Fibroblast of mammary gland (primary cell): ENCODE data around the gene PRODH2.

Source experiments
- DNase-seq: peaks from one replicate; pipeline ENCODE4 v3.0.0-alpha.2; 2010; ENCODE audit warnings: low read depth
- H3K4me3 ChIP-seq: 2 replicates; pipeline ENCODE4 v1.5.1; 2011; ENCODE audit warnings: low read depth, mild to moderate bottlenecking, low read length, moderate library complexity; ENCODE audit not compliant: control insufficient read depth
- TF ChIP-seq, protein P1 (sequence below): conservative IDR thresholded peaks from 2 replicates; pipeline ENCODE4 v1.5.1; 2011; ENCODE audit warnings: low read depth, low read length, inconsistent platforms; ENCODE audit not compliant: control insufficient read depth, insufficient read depth

PRODH2 gene

DNA sequence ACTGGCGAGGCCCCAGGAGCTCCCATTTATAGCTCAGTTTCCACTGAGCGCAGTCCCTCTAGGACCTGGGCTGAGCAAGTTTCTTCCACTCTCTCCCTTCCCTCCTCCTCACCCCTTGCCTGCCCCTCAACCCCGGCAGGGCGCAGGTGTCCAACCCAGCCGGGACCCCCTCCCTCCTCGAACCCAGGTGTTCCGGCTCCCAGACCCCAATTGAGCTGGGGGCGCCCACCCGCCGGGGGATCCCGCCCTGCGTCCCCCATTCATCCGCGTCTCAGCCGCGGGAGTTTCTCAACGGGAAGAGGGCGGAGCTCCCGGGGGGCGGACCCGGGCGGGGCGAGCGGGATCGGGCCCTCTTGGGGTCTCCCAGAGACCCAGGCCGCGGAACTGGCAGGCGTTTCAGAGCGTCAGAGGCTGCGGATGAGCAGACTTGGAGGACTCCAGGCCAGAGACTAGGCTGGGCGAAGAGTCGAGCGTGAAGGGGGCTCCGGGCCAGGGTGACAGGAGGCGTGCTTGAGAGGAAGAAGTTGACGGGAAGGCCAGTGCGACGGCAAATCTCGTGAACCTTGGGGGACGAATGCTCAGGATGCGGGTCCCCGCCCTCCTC is 44.0 kb upstream of the PRODH2 start, which contains the start of gene KIRREL2:
Gene KIRREL2 (plus strand): TSS at position 366 of the 604 bp plus-strand sequence. CDS start 209 bp downstream, at position 575.
- peak within 1 kb of the TSS; percentile 24 for H3K4me3 ChIP-seq
- DNase-seq: no peak
- TF ChIP-seq, protein P1, sequence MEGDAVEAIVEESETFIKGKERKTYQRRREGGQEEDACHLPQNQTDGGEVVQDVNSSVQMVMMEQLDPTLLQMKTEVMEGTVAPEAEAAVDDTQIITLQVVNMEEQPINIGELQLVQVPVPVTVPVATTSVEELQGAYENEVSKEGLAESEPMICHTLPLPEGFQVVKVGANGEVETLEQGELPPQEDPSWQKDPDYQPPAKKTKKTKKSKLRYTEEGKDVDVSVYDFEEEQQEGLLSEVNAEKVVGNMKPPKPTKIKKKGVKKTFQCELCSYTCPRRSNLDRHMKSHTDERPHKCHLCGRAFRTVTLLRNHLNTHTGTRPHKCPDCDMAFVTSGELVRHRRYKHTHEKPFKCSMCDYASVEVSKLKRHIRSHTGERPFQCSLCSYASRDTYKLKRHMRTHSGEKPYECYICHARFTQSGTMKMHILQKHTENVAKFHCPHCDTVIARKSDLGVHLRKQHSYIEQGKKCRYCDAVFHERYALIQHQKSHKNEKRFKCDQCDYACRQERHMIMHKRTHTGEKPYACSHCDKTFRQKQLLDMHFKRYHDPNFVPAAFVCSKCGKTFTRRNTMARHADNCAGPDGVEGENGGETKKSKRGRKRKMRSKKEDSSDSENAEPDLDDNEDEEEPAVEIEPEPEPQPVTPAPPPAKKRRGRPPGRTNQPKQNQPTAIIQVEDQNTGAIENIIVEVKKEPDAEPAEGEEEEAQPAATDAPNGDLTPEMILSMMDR: no peak

DNA sequence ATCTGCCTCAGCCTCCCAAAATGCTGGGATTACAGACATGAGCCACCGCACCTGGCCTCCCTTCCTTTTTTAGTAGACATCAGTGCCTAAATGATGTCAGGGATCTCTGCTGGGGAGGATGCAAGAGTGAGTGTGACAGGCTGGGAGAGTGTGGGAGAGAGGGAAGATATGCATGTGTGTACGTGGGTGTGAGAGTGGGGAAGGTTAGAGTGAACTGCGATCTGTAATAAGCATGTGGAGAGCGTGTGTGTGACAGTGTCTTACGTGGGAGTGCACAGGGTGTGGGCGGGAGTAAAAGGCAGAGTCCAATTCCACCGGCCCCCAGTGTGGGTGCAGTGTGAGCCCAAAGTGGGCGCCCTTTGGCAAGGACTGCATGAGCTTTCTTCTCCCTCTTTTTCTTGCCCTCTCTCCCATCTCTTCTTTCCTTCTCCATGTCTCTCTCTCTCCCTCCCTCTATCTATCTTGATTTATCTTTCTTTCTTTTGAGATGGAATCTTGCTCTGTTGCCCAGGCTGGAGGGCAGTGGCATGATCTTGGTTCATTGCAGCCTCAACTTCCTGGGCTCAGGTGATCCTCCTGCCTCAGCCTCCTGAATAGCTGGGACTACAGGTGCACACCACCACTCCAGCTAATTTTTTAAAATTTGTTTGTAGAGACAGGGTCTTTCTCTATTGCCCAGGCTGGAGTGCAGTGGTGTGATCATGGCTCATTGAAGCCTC is 40.6 kb upstream of the PRODH2 start:
- no peak overlapping the region for H3K4me3 ChIP-seq
- TF ChIP-seq, protein P1: no peak
- no peak for DNase-seq

DNA sequence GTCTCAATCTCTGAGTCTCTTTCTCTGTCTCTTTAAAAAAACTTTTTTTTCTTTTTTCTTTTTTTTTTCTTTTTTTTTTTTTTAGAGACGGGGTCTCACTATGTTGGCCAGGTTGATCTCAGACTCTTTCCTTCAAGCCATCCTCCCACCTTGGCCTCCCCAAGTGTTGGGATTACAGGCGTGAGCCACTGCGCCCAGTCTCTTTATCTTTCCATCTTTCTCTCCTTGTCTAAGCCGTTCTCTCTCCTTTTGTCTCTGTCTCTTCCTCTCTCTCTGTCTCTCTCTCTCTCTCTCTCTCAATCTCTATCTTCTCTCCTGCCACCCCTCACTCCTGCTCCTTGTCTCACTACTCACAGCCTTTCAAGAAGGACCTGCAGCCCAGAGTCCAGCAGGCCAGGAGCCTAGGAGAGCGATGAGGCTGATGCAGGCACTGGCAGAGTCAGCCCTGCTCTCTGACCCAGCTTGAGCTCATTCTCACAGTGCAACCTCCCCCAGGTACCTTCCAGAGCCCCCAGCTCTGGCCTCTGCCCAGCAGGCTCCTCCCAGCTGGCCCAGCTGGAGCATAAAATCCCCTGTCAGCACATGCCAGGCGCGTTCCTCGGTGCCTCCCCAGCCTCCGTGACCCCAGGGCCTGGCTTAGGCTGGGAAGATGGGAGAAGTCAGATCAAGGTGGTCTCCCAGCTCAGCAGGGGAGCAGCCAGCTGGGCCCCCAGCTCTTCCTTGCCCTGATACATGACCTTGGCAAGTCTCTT is 39.6 kb upstream of the PRODH2 start, which contains the start of gene NPHS1:
Gene NPHS1 (minus strand): TSS at position 476 of the 752 bp plus-strand sequence. CDS start 667 bp downstream, outside the sequence.
- TF ChIP-seq, protein P1: no peak
- no peak for DNase-seq
- no peak within 1 kb of the TSS for H3K4me3 ChIP-seq

DNA sequence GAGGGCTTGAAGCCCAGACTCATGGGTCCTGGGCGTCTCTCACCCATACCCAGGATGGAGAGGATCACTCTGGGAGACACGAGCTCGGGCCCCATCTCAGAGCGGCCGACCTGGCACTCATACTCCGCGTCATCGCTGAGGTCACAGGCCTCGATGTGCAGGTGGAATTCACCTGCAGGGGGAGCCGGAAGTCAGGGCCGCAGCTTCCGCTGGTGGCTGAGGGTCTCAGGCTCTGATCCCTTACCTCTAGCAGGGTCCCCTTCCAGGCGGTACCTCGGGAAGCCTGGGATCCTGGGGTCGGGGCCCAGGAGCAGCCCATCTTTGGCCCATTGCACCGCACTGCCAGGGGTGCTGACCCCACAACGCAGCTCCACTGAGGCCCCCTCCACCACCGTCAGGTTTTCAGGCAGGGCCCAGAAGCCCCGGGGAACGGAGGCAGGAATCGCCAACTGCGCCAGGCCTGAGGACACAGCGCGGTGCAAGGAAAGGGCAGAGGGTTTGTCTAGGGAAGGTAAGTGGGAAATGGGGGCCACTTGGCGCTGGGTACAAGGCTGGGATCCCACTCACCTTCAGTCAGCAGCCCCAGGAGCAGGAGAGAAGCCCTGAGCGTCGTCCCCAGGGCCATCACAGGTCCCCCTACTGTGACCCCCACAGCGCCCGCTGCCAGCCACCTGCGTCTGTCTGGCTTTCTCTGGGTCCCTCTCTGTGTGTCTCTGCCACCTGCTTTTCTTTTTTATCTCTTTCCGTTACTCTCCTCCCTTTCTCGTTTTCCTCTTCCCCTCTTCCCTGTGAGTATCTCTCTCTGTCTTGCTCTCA is 38.8 kb upstream of the PRODH2 start:
- no peak overlapping the region for H3K4me3 ChIP-seq
- DNase-seq: no peak
- TF ChIP-seq, protein P1: no peak

DNA sequence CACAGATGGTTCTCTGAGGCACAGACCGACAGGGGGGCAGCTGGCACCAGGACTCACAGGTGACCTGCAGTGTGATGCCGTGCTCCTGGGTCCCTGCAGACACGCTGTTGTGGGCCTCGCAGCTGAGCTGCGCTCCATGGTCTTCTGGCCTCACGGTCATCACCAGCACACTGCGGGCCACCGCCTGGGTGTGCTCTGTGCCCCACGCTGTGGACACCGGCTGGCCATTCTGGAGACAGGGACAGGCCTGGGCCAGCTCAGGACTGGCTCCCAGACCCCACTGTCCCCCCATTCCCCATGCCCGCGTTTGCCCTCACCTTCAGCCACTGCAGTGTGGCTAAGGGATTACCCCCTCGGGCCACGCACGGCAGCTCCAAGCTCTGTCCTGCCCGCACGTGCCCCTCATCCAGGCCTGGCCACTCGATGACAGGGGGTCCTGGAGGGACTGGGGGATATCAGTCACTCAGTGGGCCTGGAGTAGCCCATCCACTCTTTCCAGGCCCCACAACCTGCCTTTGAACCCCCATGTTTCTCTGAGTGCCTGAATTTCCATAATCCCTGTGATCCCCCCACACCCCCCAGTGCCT is 36.4 kb upstream of the PRODH2 start:
- TF ChIP-seq, protein P1: no peak
- no peak overlapping the region for H3K4me3 ChIP-seq
- no peak for DNase-seq

DNA sequence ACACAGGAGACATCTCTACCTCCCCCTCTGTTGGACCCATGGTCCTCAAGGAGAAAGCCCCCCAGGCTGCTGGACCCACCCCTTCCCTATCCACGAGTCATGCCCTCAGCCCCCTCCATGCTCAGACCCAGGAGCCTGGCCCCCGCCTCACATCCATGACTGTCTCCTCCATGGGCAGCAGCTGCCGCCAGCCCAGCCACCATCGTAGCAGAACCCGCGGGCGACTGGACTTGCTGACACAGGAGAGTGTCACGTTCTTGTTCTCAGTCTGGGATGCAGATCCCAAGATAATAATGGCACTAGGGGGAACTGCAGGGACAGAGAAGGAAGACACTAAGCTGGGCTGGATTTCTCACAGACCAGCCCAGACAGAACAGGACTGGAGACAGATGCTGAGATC is 35.8 kb upstream of the PRODH2 start:
- no peak for DNase-seq
- TF ChIP-seq, protein P1: no peak
- H3K4me3 ChIP-seq: no peak overlapping the region
